GM19395 (cell line): ENCODE measurements around the gene PRX.
"Not testable (repeated sequence)": the region's sequence is repeated elsewhere in the genome, so short reads cannot be mapped to it uniquely, and the experiment has no call there.

Source experiments
- ATAC-seq: cut with Tn5 transposase; IDR thresholded peaks from one replicate; pipeline ENCODE4 v1.9.1; 2021; ENCODE audit warnings: mild to moderate bottlenecking, moderate library complexity; ENCODE audit not compliant: unreplicated experiment

The PRX gene

DNA sequence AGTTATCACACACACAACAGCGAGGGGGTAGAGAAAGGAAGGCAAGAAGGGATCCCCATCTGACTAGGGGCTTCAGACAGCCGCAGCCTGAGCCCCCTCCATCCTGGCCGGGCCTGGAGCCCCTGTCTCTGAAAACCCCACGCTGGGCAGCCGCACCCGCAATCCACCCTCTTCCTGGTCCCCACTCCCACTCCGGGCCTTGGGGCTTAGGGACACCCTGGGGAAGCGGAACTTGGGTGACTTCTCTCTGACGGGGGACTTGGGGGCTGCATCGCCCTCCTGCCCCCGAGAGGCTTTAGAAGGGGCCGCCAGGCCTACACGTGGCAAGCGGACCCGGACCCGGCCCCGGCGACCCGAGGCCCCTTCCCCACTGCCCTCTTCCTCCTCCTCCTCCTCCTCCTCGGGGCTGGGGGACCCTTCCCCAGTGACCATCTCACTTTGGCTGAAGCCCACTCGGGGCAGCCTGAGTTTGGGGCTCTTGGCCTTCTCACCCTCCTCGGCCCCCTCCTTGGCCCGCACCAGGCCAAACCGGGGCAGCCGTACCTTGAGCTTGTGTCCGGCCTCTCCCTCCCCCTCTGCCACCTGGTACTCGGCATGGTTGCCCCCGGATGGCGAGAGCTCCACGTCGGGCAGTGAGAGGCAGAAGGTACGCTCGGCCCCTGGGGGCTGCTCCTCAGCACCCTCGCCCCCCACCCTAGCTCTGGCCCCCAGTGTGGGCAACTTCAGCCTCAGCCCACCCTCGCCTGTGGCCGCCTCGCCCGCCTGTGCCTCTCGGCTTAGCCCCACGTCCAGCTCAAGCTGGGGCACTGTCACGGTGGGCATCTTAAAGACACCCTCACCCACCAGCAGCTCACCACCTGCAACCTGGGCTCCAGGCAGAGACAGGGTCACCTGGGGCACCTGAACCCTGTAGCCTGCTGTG lies 19.0 kb downstream of the PRX start:
- ATAC-seq: no peak

DNA sequence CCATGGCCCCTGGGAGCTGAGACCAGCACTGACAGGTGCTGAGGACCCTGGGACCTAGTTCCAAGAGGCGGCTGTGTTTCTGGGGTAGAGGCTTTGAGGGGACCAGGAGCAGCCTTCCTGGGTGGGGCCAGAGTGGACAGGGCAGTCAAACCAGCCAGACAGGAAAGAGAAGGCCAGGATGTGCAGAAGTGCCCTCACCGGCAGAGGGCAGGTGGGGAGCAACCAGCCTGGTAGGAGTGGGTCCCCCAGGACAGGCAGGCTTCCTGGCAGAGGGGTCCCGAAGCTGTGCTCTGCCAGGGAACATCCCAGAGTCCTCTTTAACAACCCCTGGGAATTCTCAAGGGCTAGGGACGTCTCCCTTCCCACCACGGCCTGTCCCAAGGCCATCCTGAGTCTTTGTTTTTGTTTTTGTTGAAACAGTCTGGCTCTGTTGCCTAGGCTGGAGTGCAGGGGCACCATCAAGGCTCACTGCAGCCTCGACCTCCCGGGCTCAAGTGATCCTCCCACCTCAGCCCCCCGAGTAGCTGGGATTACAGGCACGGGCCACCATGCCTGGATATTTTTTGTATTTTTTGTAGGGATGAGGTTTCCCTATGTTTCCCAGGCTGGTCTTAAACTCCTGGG lies 20.2 kb downstream of the PRX start:
- ATAC-seq: no peak

DNA sequence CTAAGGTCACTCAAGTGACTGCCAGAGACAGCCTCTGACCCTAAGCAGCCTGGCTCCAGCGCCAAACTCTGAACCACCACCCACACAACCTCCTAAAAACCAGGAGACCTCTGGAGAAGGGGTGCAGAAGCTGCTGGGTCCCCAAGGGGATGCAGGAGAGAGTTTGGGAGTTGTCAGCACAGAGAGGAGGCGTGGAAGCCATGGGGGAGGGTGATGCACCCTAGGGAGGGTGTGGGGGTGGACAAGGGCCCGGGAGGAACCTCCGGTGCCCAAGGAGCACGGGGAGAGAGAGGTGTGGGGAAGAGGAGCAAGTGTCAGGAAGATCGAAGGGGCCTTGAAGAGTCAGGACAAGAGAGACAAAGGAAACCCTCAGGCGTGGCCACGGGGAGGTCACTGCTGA lies 21.1 kb downstream of the PRX start:
- ATAC-seq: no peak

DNA sequence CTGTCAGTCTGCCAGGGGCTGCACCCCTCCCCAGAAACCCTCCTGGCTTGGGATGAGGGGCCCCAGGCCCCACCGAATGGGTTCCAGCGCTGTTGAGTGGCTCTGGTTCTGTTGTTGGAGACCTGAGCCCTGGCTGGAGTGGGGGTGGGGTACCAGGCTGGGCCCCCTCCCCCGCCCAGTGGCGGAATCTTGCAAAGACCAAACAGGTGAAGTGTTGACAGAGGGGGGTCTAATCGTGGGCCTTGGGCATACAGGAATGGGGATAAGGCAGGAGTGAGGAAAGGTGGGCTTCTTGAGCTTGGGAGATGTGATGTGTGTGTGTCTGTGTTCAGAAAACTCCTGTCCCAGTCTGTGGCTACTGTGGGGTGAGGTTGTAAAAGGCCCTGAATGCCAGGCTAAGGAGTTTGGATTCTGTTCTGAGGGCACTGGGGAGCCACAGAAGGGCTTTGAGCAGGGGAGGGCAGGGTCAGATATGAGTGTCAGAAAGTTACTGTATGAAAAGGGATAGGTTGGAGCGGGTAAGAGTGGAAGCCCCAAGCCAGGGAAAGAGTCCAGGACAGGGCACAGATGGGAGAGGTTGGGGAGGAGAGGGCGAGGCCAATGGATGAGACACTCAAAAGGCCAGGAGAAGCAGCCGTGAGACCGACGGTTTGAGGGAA lies 23.0 kb downstream of the PRX start, which contains the start of gene HIPK4:
Gene HIPK4 (minus strand): TSS at position 98 of the 659 bp plus-strand sequence. CDS start 279 bp downstream, outside the sequence.
- no peak for ATAC-seq

DNA sequence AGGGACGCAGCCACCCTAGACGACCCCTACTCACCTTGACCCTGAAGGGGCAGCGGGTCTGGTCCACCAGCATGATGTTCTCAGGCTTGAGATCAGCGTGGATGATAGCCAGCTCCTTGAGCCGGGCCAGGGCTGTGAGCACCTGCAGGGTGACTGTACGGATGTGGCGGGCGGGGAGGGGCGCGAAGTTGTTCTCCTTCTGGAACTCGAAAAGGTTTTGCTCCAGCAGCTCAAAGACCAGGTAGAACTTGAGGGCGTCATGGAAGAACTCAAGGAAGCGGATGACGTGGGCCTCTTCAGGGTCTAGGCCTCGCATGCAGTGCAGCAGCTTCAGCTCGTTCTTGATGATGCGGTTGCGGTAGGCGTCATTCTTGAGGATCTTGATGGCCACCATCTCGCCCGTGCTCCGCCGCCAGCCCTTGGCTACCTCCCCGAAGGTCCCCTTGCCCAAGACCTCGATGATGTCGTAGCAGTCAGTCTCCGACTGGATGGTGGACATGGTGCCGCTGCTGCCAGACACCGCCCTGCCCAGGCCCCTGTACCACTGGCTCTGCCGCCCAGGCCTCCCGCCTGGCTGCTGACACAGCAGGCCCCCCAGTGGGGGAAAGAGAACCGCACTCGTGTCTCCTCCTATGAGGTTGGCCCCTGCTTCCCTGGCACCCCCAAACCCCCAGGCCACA lies 23.6 kb downstream of the PRX start:
- no peak for ATAC-seq

DNA sequence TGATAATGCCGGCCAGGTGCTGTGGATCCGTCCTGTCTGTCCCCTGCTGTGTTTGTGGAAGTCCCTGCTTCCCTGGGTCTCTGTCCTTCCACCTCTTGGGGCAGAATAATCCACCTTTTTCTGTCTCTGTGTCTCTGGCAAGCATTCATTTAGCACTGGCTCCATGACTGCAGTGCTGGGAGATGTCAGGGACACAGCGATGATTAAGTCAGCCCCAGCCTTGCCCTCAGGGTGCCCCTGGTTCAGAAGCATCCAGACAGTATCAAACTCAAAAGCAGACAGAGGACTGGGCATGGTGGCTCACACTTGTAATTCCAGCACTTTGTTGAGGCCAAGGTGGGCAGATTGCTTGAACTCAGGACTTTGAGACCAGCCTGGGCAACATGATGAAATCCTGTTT lies 24.7 kb downstream of the PRX start:
- no peak for ATAC-seq

DNA sequence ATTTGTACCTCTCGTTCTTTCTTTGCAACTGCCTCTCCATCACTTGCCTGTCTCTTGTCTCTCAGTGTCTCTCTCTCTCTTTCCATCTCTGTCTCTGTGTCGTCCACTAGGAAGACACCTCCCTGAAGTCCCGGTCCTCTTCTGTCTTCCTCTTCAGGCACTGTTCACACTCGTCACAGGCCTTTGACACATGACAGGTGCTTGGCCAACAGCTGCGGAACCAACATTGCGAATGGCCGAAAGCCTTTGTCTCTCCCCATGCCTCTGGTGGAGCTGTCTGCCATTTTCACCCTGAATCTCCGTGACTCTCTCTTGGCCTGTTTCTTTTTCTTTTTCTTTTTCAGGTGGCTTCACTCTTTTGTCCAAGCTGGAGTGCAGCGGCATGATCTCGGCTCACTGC lies 26.0 kb downstream of the PRX start:
- ATAC-seq: no peak

DNA sequence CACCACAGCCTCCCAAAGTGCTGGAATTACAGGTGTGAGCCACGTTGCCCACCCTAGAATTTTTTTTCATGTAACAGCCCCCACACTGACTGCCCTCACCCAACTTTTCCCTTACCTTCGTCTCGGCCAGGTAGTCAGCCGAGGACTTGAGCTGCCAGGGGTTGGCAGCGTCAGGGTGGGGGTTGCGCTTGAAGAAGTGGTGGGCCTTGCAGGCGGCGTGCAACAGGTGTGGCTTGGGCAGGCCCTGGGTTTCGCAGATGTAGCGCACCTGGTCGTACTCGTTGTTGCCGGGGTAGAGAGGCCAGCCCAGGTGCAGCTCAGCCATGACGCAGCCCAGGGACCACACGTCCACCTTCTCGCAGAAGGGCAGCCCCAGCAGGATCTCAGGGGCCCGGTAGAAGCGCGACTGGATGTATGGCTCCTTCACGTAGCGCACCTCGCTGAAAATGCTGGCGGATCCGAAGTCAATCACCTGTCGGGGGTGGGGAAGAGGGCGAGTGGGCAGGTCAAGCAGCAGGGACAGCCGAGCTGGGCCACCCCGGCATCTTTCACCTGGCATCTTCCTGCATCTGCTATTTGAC lies 29.4 kb downstream of the PRX start:
- no peak for ATAC-seq

DNA sequence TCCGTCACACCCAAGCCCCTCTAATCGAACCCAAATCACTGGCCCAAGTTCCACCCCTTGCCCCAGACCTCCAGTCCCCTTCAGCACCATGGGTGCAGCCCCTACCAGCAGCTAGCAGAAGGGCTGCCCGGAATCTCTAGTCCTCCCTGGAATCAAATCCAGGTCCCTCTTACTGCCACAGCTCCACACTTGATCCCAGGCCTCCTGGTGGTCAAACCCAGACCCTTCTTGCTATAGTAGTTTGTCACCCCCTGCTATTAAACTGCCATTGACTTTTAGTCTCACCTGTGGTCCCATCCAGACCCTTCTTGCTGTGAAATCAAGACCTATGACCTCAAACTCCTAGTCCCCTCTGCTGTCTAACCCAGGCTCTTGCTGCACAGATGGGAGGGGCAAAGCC lies 31.9 kb downstream of the PRX start:
- no peak for ATAC-seq

DNA sequence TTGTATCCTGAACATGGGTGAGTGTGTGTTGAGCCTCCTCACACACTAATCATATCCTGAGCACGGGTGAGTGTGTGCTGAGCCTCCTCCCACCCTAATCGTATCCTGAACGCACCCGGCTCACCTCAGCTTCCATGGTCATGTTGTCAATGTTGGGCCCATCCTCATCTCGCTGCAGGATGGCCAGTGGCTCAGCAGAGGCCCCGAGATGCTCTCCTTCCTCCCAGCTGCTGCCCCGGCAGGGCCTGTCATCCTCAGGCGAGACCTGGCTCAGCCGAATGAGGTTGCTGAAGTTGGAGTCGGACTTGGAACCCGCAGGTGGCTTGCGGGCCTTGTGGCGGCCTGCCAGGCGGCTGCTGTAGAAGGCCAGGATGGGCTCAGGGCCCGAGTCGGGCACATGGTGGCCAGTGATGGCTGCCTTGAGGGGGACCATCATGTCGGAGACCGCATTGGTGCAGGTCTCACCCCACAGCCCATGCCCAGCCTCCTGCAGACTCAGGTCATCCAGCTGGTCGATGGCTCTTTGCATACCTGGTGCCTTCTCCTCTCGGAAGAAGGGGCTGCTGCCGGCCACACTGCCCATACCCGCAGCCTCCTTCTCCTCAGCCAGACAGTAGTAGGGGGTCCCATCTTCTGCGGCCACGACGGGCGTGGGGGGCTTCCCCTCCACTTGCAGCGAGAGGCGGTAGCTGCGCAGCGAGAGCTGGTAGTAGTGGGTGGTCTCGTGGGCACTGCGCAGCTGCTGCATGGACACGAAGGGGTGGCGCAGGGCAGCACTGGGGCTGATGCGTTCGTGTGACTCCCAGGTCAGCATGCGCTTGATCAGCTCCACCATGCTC lies 32.8 kb downstream of the PRX start:
- no peak for ATAC-seq

DNA sequence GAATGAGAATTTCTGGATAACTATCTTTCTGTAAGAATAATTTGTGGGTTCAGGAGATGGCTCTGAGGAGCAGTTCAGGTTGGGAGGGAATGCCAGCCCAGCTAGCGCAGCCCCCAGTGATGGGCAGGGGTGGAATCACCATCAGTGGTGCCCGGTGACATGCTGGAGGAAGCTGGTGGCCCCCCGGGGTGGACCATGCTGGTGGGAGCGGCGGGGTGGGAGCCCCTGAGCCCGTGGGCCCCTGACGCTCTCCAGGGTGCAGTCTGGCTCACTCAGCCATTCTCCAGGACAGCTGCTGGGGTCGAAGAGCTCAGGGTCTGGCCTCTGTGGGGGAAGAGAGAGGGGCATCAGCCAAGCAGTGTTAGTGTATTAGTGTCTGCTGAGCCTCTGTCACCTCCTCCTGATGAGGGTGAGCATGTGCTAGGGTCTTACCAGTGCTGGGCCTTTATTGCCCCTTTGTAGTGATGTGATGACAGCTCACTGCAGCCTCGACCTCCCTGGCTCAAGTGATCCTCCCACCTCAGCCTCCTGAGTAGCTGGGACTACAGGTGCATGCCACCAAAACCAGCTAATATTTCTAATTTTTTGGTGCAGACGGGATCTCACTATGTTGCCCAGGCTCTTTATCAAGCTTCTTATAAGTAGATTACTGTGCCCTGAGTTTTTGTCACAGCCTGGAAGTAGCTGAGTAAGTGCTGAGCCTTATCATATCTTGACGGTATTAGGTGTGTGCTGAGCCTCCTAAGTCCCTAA lies 33.6 kb downstream of the PRX start:
- no peak for ATAC-seq

DNA sequence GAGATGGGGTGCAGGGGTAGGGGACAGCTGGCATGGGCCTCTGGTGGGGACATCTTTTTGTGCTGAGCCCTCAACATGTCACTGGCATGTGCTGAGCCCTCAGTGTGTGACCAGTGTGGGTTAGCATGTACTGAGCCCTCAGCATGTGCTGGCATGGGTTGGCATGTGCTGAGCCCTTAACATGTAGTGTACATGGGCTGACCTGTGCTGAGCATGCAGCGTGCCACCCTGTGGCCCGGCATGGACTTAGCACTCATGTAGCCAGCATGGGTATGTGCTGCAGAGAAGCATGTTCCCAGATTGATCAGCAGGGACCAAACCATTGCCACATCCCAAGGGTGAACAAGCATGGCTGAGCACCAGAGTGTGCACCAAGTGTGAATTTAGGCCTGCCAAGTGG lies 34.7 kb downstream of the PRX start:
- no peak for ATAC-seq

DNA sequence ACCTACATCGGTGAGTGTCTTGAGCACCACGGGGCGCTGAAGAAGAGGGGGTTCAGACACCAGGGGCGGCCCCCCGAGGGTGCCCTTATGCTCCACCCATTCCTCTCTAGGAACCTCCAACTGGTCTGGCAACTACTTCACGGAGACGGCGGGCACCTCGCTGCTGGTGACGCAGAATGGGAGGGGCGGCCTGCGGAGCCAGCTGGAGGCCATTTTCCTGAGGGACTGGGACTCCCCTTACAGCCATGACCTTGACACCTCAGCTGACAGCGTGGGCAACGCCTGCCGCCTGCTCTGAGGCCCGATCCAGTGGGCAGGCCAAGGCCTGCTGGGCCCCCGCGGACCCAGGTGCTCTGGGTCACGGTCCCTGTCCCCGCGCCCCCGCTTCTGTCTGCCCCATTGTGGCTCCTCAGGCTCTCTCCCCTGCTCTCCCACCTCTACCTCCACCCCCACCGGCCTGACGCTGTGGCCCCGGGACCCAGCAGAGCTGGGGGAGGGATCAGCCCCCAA lies 35.2 kb downstream of the PRX start:
- no peak for ATAC-seq

DNA sequence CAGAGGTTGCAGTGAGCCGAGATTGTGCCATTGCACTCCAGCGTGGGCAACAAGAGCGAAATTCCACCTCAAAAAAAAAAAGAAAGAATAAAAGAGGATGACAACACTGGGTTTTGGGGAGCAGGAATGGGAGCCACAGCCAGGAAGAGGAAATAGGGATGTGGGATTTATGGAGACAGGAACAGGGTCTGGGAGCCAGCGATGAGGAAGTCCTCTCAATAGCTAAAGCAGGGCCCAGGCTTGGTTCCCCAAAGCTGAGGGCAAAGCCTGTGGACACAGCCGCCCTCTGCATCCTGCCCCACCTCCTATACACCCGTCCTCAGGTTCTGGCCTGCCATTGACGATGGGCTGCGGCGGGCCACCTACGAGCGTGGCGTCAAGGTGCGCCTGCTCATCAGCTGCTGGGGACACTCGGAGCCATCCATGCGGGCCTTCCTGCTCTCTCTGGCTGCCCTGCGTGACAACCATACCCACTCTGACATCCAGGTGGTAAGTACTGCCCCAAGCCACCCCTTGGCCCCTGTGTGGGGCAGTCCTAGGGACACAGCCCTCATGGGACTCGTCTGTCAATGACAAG lies 36.8 kb downstream of the PRX start:
- ATAC-seq: no peak

DNA sequence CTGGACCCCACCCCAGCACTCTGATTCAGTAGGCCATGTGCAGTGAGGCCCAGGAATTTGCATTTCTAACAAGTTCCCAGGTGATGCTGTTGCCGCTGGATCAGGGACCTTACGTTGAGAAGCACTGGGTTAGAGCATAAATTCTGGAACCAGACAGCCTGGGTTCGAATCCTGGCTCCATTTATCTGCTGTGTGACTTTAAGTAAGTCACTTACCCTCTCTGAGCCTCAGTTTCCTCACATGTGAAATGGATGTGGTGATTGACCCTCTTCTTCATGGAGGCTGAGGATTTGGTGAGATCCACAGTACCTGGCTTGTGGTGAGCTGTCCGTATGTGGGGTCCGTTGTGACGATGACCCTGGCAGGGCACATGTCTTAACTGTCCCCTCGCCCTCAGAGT lies 39.1 kb downstream of the PRX start:
- ATAC-seq: no peak

DNA sequence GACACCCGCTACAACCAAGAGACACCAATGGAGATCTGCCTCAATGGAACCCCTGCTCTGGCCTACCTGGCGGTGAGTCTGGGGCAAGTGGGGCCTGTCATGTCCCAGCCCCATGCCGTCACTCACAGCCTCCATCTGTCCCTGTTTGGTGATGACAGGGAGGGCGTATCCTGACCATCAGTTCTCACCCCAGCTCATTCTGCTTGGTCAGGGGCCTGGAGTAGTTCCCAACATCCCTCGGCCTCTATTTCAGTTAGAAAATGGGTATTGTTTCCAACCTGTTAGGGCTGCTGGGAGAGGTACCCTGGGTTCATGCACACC lies 41.4 kb downstream of the PRX start:
- no peak for ATAC-seq

DNA sequence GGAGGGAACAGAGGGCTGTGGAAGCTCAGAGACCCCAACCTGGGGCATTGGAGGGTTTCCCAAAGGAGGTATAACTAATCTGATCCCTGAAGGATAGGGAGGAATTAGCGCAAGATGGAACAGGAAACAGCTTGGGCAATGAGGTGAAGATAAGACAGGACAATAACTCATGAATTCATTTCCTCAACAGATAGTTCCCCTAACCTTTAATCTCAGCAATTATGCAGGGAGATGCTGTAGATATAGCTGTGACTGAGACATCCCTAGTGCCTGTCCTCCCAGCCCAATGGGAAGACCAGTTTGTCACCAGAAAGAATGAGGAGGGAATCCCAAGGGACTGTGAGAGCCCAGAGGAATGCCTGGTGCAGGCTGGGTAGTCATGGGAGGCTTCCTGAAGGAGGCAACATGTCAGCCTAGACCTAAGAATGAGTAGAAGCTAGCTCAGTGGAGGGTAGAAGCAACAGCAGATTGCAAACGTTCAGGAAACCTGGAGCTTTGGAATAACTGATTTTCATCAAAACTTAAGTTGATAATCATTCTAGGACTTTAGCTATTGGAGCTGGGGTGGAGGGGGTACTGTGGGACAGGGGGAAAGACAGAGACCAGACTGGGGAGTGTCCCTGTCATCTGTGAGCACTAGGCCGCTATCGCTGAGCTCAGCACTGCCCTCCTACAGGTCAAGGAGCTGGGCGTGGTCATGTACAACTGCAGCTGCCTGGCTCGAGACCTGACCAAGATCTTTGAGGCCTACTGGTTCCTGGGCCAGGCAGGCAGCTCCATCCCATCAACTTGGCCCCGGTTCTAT lies 42.0 kb downstream of the PRX start:
- no peak for ATAC-seq

DNA sequence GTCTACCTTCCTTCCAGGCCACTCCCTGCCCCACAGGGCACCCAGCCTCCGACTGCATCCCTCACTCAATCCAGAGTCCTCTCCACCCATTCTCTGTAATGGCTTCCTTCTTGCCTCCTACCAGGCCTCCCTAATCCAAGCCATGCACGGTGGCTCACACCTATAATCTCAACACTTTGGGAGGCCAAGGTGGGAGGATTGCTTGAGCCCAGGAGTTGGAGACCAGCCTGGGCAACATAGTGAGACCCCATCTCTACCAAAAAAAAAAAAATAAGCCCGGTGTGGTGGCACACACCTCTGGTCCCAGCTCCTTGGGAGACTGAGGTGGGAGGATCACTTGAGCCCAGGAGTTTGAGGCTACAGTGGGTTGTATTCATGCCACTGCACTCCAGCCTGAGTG lies 42.9 kb downstream of the PRX start:
- not testable (repeated sequence) for ATAC-seq
